Bronchial epithelial cell (primary cell): ENCODE results near the gene ZNF117. TPM values are rescaled to one million over a fixed set of nuclear protein-coding genes. Genes with fewer than 3 reads are reported as not detected.

Experiments
- DNase-seq: peaks from one replicate; pipeline ENCODE4 v3.0.0-alpha.2; 2010; ENCODE audit warnings: low read depth
- FAIRE-seq: peaks from 2 replicates; lab custom pipeline; 2011; peaks lifted over from hg19 to GRCh38; lab: Jason Lieb, UNC
- H3K27me3 ChIP-seq: 2 replicates; pipeline ENCODE4 v1.5.1; 2011; ENCODE audit warnings: low read length; ENCODE audit not compliant: control insufficient read depth, insufficient read depth
- H3K36me3 ChIP-seq: 2 replicates; pipeline ENCODE4 v1.5.1; 2011; ENCODE audit warnings: low read length; ENCODE audit not compliant: control insufficient read depth, insufficient read depth
- H3K4me3 ChIP-seq: 2 replicates; pipeline ENCODE4 v1.5.1; 2011; ENCODE audit warnings: mild to moderate bottlenecking, low read depth, low read length, control low read depth
- CTCF ChIP-seq: IDR thresholded peaks from 2 replicates; pipeline ENCODE4 v1.5.1; 2011; ENCODE audit warnings: mild to moderate bottlenecking, moderate library complexity, low read length, control low read depth, inconsistent platforms; ENCODE audit not compliant: insufficient read depth, severe bottlenecking
- total RNA-seq: library from RNA; depleted of rRNA; stranded (reverse); fragments of >200 nt; gene quantifications from 2 replicates; pipeline ENCODE4 v1.2.1, GENCODE V29; 2014

The ZNF117 gene
- total RNA-seq, 1 donor from 2014 or later = 5.8 TPM

- no peak for FAIRE-seq
- no peaks in the 10 kb centered on the region for H3K36me3 ChIP-seq
- peak; percentile 90 for DNase-seq
- H3K4me3 ChIP-seq = peak within 1 kb of the TSS; percentile 88
- no peak for TF ChIP-seq CTCF
- H3K27me3 ChIP-seq = no peaks in the 10 kb centered on the region
Measured at GRCh38 chr7:65006094-65006992, 15.5 kb upstream of the ZNF117 start, which contains the start of gene ERV3-1. TSS of gene ERV3-1 (minus strand) at chr7:65006687. CDS start at chr7:64993026, 13,661 bp downstream.

- Histone ChIP-seq H3K36me3 (no peaks in the 10 kb centered on the region), H3K27me3 (no peaks in the 10 kb centered on the region), H3K4me3 (no peak overlapping the region)
- no peak for DNase-seq
- TF ChIP-seq CTCF = no peak
- FAIRE-seq = no peak
Measured at GRCh38 chr7:65004575-65004974, 13.7 kb upstream of the ZNF117 start.

GRCh38 chr7:65002972-65003585 lies 12.2 kb upstream of the ZNF117 start:
- no peak for FAIRE-seq
- no peak for DNase-seq
- Histone ChIP-seq H3K27me3 (no peaks in the 10 kb centered on the region), H3K4me3 (no peak overlapping the region), H3K36me3 (peaks cover 1% of the 10 kb centered on the region)
- TF ChIP-seq CTCF = no peak

DNA sequence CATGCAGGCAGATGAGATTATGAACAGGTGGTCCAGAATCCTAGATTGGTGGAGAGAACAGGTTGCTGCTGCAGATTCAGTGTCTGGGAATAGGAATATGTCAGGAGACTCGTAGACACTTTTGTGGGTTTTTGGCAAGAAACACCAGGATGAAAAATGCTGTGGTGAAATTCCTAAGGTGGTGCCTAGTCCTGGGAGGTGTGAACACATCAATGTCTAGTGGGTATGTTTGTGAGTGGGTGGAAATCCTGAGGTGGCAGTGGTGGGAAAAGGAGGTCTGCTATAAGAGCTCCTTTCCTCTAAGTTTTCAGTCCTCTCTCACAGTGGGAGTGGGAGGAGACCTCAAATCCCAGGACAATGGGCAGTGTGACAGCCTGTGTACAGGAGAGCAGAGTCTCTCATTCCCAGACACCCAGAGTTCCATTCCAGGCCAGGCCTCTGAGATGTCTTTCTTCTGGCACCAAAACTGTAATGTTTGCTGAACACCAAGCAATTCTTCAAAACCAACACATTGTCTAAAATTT lies 10.5 kb upstream of the ZNF117 start:
- Histone ChIP-seq H3K27me3 (no peaks in the 10 kb centered on the region), H3K4me3 (no peak overlapping the region), H3K36me3 (peaks cover 1% of the 10 kb centered on the region)
- DNase-seq (no peak), FAIRE-seq (no peak)
- no peak for TF ChIP-seq CTCF

DNA sequence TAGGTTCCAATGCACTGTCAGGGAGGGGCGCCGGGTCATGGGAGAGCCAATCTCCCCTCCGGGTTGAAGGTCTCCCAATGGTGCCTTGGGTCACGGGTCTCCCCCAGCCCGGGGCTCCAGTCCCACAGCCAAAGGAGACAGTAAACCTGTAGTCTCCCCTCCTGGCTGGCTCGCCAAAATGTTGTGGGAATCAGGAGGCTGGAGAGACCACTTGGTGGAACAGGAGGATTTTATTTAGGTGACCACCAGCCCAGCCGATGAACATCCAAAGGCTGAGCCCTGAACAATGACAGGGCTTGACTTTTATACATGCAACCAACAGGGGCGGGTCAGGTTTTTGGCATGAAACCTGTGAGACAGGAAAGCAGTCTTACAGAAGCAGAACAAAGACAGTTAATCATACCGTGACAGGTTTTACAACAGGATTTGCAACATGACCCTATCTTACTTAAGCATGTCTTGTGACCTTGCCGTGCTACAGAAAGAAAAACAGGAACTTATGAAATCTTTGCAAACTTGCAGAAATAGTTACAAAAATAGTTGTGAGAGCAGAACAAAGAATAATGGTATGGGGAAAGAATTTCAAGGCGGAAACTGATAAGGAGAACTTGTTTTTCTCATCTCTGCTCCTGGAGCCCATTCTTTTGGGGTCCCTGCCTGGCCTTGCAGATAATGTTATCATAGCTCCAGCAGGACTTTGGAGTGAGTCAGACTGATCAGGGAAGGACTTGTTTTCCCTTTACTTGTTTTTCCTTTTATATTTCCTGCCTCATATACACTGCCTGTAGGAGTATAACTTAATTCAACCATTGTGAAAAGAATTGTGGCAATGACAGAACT lies 8.5 kb upstream of the ZNF117 start:
- no peaks in the 10 kb centered on the region for H3K27me3 ChIP-seq
- DNase-seq (peak; percentile 93), FAIRE-seq (no peak)
- no peak overlapping the region for H3K4me3 ChIP-seq
- TF ChIP-seq CTCF = no peak
- peaks cover 1% of the 10 kb centered on the region for H3K36me3 ChIP-seq
